Stimulated activated CD4-positive, alpha-beta T cell treated with anti-CD3 and anti-CD28 coated beads, TNF-alpha, amount 100 ng/mL, for 4 hours (primary cell): ENCODE measurements around the gene ZNF211.

Experiments used
- DNase-seq, 3 experiments: peaks; one replicate each; pipeline ENCODE4 v3.0.0-alpha.2; 2020; ENCODE audit warnings: low read depth in 3 of 3

Gene ZNF211

GRCh38 chr19:57632987-57633831, at the start of gene ZNF211:
ZNF211 (plus strand) TSS chr19:57633168; CDS start chr19:57633347, 179 bp downstream.
- DNase-seq, result peak; percentile 61 to 80 (median 72)

- DNase-seq, result peak; percentile 58 to 80 (median 69)
These were observed 49.2 kb upstream of the ZNF211 start, which contains the start of gene ZIK1 for GRCh38 chr19:57583521-57584416. ZIK1 (plus strand) TSS chr19:57584145; CDS start chr19:57584357, 212 bp downstream.

DNA sequence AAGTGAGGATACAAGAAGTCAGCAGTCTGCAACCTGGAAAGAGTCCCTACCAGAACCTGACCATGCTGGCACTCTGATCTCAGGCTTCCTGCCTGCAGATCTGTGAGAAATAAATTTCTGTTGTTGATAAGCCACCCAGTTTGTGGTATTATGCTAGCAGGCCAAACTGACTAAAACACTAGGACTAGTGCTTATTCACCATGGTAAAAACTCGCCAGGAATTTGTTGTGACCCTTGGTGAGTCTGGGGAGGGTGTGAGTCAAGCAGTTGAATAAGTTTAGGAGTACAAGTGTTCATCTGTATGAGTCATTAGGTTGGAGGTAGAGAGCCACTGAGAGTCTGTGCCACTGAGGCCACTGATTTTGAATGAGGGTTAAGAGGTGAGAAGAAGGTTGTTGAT, 45.4 kb upstream of the ZNF211 start:
- DNase-seq, result no peak

DNA sequence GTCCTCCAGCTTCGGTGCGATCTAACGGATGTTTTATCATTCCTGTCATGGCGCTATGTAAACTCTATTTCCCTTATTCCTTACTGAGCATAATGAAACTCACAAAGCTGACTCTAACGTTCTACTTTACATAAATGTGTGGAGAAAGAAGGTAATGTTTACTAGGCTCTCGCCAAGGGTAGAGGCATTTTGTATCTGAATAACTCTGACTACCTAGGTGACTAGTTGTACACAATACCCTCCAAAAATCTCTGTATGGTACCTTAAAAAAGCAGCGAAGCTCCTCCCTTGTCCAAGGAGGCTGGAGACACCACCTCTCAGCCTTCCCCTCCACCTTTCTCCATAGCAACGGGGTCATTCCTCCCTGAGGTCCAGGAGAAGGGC, 33.6 kb upstream of the ZNF211 start:
- no peak for DNase-seq

DNA sequence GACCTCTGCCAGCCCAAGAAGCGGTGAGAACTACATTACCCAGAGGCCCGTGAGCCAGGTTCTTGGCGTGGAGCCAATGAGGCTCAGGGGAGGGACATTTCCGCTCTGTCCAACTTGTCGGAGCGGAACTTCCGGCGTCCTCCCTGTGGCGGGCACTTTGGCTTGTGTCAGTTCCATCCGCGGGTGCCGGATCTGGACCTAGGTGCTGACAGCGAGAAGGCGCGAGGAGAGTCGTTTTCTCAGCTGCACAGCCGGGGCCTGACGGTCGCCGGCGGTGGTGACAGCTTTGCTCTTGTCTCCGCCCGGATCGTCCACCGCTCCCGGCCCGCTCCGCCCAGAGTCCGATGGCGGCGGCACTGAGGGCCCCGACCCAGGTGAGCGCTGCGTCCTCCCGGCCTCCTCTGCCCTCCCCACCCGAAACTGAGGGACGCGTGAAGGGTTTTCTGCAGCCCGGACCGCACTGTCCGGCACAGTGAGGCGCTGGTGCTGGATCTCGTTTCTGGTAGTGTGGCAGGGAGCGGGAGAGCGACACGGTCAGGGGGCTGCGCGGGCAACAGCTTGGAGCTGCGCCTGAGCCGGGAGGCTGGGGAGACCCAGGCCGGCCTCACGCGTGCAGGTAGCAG, 33.1 kb upstream of the ZNF211 start, which contains the start of gene ZNF530:
ZNF530 (plus strand) TSS at position 125 of the 623 bp plus-strand sequence. CDS start 4,461 bp downstream, outside the sequence.
- DNase-seq, result peak; percentile 62 to 76 (median 74)

DNA sequence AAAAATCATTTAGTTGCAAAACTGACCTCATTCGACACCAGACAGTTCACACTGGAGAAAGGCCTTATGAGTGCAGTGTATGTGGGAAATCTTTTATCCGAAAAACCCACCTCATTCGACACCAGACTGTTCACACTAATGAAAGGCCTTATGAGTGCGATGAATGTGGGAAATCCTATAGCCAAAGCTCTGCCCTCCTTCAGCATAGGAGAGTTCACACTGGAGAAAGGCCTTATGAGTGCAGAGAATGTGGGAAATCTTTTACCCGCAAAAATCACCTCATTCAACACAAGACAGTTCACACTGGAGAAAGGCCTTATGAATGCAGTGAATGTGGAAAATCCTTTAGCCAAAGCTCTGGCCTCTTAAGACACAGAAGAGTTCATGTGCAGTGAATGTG, 26.0 kb upstream of the ZNF211 start:
- no peak for DNase-seq

DNA sequence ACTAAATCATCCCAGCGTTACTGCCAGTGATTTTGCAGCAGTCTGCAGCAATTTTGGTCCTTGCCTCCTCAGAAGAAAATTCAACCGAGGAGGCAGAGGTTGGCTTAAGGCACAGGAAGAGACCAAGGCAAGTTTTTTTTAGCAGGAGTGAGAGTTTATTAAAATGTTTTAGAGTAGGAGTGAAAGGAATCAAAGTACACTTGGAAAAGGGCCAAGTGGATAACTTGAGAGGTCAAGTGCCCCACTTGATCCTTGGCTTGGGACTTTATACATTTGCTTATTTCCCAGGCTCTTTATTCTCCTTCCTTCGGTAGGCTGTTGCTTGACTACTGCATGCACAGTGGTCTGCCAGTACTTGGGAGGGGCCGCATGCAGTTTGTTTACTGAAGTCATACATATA, 21.9 kb upstream of the ZNF211 start:
- no peak for DNase-seq

GRCh38 chr19:57613941-57614743, 18.8 kb upstream of the ZNF211 start, which contains the start of gene ZNF134:
ZNF134 (plus strand) TSS chr19:57614242; CDS start chr19:57619469, 5,227 bp downstream.
- DNase-seq, result peak; percentile 69 to 81 (median 79)

GRCh38 chr19:57615346-57615745, 17.6 kb upstream of the ZNF211 start:
- DNase-seq, result no peak

GRCh38 chr19:57620673-57621348, 12.2 kb upstream of the ZNF211 start:
- no peak for DNase-seq

GRCh38 chr19:57623091-57623490, 9.9 kb upstream of the ZNF211 start:
- no peak for DNase-seq

DNA sequence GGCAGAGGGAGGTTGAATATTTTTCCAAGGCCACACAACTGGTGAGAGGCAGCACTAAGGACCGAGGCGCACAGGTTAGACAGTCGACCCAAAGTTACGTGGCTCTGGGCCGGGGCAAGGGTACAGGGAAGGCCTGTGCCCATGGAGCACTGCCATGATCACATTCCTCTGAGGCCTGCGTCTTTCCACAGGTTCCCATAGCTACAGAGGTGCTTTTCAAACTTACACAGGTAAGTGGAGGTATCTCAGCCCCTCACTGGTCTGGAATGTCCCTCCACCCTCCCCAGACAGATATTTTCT, 814 bp downstream of the ZNF211 start:
- no peak for DNase-seq

DNA sequence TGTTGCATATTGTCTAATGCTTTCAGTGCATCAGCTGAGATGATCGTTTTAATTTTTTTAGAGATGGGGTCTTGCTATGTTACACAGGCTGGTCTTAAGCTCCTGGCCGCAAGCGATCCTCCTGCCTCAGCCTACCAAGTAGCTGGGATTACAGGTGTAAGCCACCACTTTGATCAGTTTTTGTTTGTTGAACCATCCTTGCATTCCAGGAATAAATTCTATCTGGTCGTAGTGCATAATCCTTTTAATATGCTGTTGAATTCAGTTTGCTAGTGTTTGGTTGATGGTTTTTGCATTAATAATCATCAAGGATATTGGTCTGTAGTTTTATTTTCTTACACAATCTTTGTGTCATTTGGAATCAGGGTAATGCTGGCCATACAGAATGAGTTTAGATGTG, 4.4 kb downstream of the ZNF211 start:
- no peak for DNase-seq

DNA sequence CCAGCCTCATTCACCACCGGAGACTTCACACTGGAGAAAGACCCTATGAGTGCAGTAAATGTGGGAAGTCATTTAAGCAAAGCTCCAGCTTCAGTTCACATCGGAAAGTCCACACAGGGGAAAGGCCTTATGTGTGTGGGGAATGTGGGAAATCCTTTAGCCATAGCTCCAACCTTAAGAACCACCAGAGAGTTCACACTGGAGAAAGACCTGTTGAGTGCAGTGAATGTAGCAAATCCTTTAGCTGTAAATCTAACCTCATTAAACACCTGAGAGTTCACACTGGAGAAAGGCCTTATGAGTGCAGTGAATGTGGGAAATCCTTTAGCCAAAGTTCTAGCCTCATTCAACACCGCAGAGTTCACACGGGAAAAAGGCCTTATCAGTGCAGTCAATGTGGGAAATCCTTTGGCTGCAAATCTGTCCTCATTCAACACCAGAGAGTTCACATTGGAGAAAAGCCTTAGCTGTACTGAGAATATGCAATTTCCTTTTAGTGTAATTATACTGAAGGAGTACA, 8.8 kb downstream of the ZNF211 start:
- DNase-seq, result no peak

DNA sequence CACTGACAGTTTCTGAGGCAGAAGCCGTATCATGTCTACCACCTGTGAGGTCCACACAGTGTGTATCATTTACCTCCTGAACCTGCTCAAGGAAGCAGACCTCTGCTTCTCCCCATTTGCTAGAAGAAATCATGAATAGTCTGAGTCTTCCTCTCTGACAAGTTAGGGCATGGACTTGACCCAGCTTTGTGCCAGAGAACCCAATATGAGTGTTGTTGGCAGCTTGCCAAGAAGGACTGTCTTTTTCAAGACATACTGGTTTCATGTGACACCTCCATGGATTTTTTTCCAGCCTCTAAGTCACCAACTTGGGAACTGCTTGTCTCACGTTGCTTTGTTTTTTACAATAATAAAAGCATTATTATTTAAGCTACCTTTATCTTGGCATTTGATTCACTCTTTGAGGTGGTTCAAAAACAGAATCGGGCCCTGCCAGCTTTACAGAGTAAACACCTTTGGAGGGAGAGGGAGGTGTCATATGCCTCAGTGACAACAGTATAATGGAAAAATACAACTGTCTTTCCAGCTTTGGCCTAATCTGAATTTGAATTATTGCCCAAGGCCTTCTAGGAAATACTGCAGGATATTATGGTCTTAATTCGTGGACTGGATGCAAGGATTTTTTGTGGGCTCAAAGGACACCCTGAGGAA, 9.6 kb downstream of the ZNF211 start:
- DNase-seq, result no peak

DNA sequence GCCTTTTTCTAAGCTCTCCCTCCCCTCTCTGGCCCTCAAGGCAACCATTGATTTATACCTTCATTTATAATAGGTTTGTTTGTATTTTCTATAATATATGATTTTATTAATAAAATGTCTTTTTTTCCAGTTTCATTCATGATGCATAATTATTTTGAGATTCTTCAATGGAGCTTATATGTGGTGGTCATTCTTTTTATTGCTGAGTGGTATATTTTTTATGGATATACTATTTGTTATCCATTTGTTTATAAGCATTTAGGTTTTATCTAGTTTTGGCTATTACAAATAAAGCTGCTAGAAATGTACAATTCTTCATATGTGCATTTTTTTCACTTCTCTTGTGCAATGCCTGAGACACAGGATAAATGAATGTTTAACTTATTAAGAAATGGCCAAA, 10.8 kb downstream of the ZNF211 start:
- no peak for DNase-seq

DNA sequence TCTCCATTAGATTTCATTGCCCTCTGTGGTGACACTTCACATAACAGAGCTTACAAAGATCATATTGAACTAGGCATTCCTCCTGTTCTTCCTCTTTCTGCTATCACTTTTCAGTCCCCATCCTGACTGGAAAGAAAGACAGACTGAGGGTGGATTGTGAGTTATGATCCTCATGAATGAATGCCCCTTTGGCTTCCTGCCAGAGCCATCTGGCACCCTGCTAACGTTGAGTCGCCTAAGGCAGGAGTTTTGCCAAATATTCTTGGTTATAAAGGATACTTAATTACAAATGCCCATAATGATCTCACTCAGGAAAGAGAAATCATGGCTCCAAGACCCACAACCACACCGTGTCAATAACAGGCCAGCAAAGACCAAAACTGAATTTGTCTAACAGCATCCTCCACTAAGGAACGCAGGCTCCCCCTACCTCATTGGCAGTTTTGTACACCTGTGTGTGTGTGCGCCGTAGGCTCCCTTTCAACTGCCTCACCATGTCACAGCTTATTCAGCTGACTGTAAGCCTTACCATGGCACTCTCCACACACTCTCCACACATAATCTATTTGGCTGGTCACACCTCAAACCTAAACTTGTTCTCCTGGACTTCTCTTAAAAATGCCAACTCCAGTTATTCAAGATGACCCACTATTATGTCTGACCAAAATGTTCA, 15.5 kb downstream of the ZNF211 start:
- DNase-seq, result no peak

DNA sequence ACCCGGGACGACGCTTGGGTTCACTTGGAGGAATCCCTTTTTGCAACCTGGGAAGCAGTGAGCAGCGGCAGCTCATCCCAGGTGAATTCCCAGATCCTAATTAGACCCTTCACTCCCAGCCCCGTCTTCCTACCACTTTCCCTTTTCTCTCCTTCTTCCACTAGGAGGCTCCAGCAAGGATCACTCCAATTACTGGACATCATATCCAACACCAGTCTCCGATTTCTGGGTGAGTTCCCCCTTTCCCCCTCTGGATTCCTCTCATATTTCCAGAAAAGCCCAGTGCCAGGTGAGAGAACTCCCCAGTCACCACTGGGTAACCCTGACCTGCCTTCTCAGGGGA, 18.7 kb downstream of the ZNF211 start:
- no peak for DNase-seq

- no peak for DNase-seq
These were observed 20.7 kb downstream of the ZNF211 start for GRCh38 chr19:57653689-57654088.
